ENCODE data around the gene BCR.

BCR gene

GRCh38 chr22:23187211-23187610, 6.9 kb downstream of the BCR start:
- H3K4me3 ChIP-seq (ENCODE audit: low read depth, low read length), result no peak overlapping the region

GRCh38 chr22:23187871-23188700, 7.8 kb downstream of the BCR start:
- TF ChIP-seq MAX (IDR thresholded peaks at IDR 0.05; ENCODE audit: low read depth, low read length) (no peak), CTCF (IDR thresholded peaks at IDR 0.05; ENCODE audit: low read depth, low read length) (no peak), MYC (IDR thresholded peaks at IDR 0.05; ENCODE audit: low read depth, low read length) (no peak), POLR2A (IDR thresholded peaks at IDR 0.05; ENCODE audit: extremely low read depth, insufficient read length) (no peak)

More at GRCh38 chr22:23187211-23187610, 6.9 kb downstream of the BCR start:
- no peak for DNase-seq (ENCODE audit: low read depth)
- TF ChIP-seq CTCF (IDR thresholded peaks at IDR 0.05; ENCODE audit: low read depth, low read length) (no peak), MYC (IDR thresholded peaks at IDR 0.05; ENCODE audit: low read depth, low read length) (no peak), MAX (IDR thresholded peaks at IDR 0.05; ENCODE audit: low read depth, low read length) (no peak), POLR2A (IDR thresholded peaks at IDR 0.05; ENCODE audit: extremely low read depth, insufficient read length) (no peak)

DNA sequence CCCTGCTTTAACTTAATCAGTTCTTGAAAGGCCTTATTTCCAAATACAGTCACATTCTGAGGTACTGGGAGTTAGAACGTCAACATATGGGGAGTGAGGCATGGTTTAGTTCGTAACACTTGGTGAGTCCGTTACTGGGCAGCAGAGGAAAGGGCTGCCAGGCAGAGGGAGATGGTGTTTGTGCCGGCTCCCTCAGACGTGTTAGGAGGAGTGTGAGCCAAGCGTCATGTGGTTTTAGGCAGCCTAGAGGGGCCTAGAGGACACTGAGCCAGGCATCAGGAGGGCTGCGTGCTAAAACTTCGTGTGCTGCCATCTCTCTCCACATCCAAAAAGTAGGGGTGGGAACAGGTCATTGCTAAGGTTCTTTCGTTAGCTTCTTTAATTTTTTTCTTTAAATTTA, 10.2 kb downstream of the BCR start:
- H3K4me3 ChIP-seq (ENCODE audit: low read depth, low read length), result no peak overlapping the region
- TF ChIP-seq POLR2A (IDR thresholded peaks at IDR 0.05; ENCODE audit: extremely low read depth, insufficient read length), result no peak
- no peak for TF ChIP-seq CTCF (IDR thresholded peaks at IDR 0.05; ENCODE audit: low read depth, low read length)
- TF ChIP-seq MAX (IDR thresholded peaks at IDR 0.05; ENCODE audit: low read depth, low read length), result no peak
- TF ChIP-seq MYC (IDR thresholded peaks at IDR 0.05; ENCODE audit: low read depth, low read length), result no peak
- no peak for DNase-seq (ENCODE audit: low read depth)

More at GRCh38 chr22:23187871-23188700, 7.8 kb downstream of the BCR start:
- no peak for DNase-seq (ENCODE audit: low read depth)
- H3K4me3 ChIP-seq (ENCODE audit: low read depth, low read length), result no peak overlapping the region

GRCh38 chr22:23192133-23192532, 11.8 kb downstream of the BCR start:
- no peak for TF ChIP-seq MAX (IDR thresholded peaks at IDR 0.05; ENCODE audit: low read depth, low read length)
- TF ChIP-seq POLR2A (IDR thresholded peaks at IDR 0.05; ENCODE audit: extremely low read depth, insufficient read length), result no peak
- no peak for TF ChIP-seq MYC (IDR thresholded peaks at IDR 0.05; ENCODE audit: low read depth, low read length)
- no peak for TF ChIP-seq CTCF (IDR thresholded peaks at IDR 0.05; ENCODE audit: low read depth, low read length)
- no peak overlapping the region for H3K4me3 ChIP-seq (ENCODE audit: low read depth, low read length)
- no peak for DNase-seq (ENCODE audit: low read depth)

GRCh38 chr22:23192558-23192957, 12.2 kb downstream of the BCR start:
- H3K4me3 ChIP-seq (ENCODE audit: low read depth, low read length), result no peak overlapping the region
- no peak for DNase-seq (ENCODE audit: low read depth)
- TF ChIP-seq MYC (IDR thresholded peaks at IDR 0.05; ENCODE audit: low read depth, low read length) (no peak), CTCF (IDR thresholded peaks at IDR 0.05; ENCODE audit: low read depth, low read length) (no peak), POLR2A (IDR thresholded peaks at IDR 0.05; ENCODE audit: extremely low read depth, insufficient read length) (no peak)

Measured in NB4 (cell line).